Measurements from ENCODE around the gene TECRL.

Gene TECRL

GRCh38 chr4:64326507-64326906 lies 82.7 kb downstream of the TECRL start:
- no peak for DNase-seq

DNA sequence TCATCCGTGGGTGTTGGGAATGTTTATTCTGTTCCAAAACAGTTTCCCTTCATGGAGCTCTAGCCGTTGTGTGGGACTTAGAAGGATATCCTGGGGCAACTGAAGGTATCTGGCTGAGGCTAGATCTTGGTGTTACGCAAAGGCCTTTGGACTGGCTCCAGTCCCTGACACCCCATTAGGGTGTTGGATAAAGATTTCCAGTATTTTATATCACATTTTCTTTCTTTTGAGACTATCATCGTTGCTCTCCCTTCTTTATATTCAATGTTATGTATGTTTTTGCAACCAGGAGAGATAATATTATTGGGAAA lies 103.0 kb downstream of the TECRL start:
- DNase-seq: no peak

DNA sequence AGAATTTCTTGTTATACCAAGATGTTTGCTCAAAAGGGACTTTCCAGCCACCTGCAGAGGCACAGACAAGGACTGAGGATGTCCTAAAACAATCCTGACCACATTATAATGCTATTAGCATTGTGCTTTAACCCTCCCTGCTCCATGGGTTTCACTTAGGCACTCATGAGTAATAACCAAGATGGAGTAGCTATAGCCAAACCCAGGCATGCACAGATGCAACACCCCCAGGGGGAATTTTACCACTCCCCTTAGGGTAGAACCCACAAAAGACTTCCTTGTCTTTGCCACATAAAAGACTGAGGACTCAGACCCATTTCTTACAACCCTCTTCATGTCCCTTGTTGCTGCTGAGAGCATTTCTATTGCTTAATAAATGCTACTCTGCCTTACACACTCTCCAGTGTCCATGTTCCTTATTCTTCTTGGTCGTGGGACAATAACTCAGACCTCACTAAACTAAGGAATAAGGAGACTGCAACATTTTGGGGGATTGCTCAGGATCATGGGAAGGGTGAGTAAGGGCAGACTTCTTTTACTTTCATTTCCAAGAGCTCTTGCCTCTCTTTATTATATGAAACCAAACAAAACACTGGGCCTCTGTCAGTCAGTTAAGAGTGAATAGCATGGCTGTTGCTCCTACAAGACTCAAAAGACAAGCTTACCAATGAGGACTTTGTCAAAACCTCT lies 103.5 kb downstream of the TECRL start:
- no peak for DNase-seq

DNA sequence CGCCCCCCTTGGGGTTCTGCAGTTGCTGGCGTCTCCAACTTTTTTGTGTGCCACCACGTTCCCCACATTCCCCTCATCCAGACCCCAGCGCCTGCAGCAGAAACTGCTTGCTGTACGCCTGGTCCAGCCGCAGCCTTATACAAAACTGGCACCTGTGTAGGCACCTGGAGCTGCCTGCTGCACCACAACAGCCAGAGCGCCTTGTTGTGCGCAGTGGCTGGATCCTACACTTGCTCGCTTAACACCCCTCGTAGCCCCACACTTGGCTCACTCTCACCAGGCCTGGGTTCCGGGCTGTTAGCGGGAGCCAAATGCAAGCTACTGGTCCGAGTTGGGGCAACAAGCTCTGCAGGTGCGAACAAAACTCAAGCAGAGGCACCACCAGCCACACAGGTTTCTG lies 136.8 kb downstream of the TECRL start:
- DNase-seq: no peak

DNA sequence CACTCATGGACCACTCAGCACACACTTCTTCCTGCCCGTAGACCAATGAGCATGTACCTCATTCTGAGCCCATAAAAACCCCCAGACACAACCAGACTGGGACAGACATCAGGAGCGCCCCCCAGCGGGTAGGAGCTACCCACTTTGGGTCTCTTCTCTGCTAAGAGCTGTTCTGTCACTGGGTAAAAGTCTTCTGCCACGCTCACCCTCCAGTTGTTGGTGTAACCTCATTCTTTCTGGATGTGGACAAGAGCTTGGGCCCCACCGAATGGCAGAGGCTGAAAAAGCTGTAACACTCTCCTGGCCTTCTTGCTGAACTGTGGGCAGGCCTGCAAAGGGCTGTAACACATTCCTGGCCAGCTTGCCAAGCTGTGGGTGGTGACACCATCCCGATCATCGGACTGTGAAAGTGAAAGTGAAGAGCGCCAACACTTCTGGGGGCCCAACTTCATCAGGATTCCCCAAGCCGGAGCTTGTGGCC lies 137.6 kb downstream of the TECRL start:
- DNase-seq: no peak

DNA sequence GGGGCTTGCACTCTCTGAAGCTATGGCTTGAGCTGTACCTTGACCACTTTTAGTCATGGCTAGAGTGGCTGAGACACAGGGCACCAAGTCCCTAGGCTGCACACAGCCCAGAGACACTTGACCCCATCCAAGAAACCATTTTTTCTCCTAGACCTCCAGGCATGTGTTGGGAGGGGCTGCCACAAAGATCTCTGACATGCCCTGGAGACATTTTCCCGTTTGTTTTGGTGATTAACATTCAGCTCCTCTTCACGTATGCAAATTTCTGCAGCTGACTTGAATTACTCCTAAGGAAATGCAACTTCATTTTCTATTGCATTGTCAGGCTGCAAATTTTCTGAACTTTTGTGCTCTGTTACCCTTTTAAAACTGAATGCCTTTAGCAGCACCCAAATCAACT lies 142.6 kb downstream of the TECRL start:
- DNase-seq: no peak

DNA sequence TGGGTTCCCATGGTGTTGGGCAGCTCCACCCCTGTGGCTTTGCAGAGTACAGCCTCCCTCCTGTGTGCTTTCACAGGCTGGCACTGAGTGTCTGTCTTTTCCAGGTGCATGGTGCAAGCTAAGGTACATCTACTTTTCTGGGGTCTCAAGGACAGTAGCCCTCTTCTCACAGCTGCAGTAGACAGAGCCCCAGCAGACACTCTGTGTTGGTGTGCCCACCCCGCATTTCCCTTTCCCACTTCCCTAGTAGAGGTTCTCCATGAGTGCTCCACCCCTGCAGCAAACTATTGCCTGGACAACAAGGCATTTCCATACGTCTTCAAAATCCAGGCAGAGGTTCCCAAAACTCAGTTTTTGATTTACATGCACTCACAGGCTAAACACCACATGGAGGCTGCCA lies 143.0 kb downstream of the TECRL start:
- no peak for DNase-seq

- no peak for DNase-seq
These were observed 157.5 kb downstream of the TECRL start for GRCh38 chr4:64251781-64252180.

GRCh38 chr4:64250488-64250887 lies 158.8 kb downstream of the TECRL start:
- no peak for DNase-seq

GRCh38 chr4:64250061-64250460 lies 159.2 kb downstream of the TECRL start:
- no peak for DNase-seq

DNA sequence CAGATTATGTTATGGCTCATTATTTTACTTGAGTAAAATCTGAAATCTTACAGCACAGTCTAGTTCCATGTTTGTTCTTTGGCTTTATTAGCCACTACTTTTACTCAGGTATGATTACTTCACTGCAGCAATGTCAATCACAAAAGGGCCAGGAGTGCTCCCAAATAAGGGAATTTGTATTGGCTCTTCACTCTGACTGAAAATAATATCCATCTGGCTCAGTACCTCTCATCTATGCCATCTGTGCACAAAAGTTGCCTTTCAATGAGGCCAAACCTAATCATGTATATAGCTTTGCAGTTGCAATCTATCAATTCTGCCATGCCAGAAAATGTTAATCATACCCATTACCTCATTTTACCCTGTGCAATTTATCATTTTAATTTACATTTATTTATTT lies 161.1 kb downstream of the TECRL start:
- DNase-seq: no peak

DNA sequence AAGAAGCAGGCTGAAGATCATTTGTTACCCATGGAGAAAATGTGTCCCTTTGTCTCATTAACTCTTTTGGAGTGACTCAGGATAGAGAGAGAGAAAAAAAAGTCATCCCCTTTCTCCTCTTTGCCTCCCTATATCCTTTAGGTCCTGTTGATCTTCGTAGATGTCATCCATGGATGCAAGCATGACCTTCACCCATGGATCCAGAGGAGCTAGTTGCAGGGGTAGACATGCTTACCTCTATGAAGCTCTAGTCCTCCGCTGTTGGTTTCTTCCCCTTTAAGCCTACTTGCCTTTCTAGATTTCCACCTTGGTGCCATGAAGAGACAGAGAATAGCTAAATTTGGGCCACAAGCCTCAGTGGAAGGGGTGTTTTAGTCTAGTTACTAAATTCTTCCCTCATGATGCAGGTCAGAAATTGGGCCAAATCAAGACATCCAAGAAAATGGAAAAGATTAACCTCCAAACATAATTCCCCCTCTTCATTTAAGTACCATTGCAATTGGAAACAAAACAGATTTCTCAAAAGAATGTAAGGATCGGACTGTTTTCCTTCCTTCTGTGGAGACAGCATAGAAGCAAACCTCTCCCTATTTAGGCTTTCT lies 178.4 kb downstream of the TECRL start:
- no peak for DNase-seq

Measured in activated effector memory CD4-positive, alpha-beta T cell treated with anti-CD3 and anti-CD28 coated beads, Interleukin-2, amount 50 U/mL, for 16 hours (primary cell).